ENCODE measurements around the gene DUSP16.

DUSP16 gene

GRCh38 chr12:12546314-12546772 lies 16.3 kb downstream of the DUSP16 start:
- DNase-seq, result no peak
- H3K36me3 ChIP-seq (replicated peaks), result no peaks in the 10 kb centered on the region
- H3K4me3 ChIP-seq (ENCODE audit: low read depth, low read length), result no peak overlapping the region
- in situ Hi-C loops (cut with HindIII; ENCODE audit: low pct_ligation_motif_present, low sequenced_read_pairs), result no loop called here
- H3K27me3 ChIP-seq (replicated peaks), result no peaks in the 10 kb centered on the region
- no peak for TF ChIP-seq CTCF (IDR thresholded peaks at IDR 0.05; ENCODE audit: low read depth, low read length, missing control alignments)
- H3K27ac ChIP-seq, result no peak overlapping the region

- no peak for TF ChIP-seq CTCF (IDR thresholded peaks at IDR 0.05; ENCODE audit: low read depth, low read length, missing control alignments)
- H3K36me3 ChIP-seq (replicated peaks), result no peaks in the 10 kb centered on the region
- in situ Hi-C loops (cut with HindIII; ENCODE audit: low pct_ligation_motif_present, low sequenced_read_pairs), result no loop called here
- H3K27ac ChIP-seq, result no peak overlapping the region
- DNase-seq, result no peak
- H3K4me3 ChIP-seq (ENCODE audit: low read depth, low read length), result no peak overlapping the region
- no peaks in the 10 kb centered on the region for H3K27me3 ChIP-seq (replicated peaks)
Observed at GRCh38 chr12:12543959-12544358, 18.7 kb downstream of the DUSP16 start.

GRCh38 chr12:12542964-12543363 lies 19.7 kb downstream of the DUSP16 start:
- in situ Hi-C loops (cut with HindIII; ENCODE audit: low pct_ligation_motif_present, low sequenced_read_pairs), result no loop called here
- DNase-seq, result no peak
- H3K4me3 ChIP-seq (ENCODE audit: low read depth, low read length), result no peak overlapping the region
- no peak for TF ChIP-seq CTCF (IDR thresholded peaks at IDR 0.05; ENCODE audit: low read depth, low read length, missing control alignments)
- no peaks in the 10 kb centered on the region for H3K36me3 ChIP-seq (replicated peaks)
- no peak overlapping the region for H3K27ac ChIP-seq
- no peaks in the 10 kb centered on the region for H3K27me3 ChIP-seq (replicated peaks)

- no peaks in the 10 kb centered on the region for H3K36me3 ChIP-seq (replicated peaks)
- H3K27me3 ChIP-seq (replicated peaks), result no peaks in the 10 kb centered on the region
- H3K4me3 ChIP-seq (ENCODE audit: low read depth, low read length), result no peak overlapping the region
- no peak for TF ChIP-seq CTCF (IDR thresholded peaks at IDR 0.05; ENCODE audit: low read depth, low read length, missing control alignments)
- no peak for DNase-seq
- H3K27ac ChIP-seq, result no peak overlapping the region
- in situ Hi-C loops (cut with HindIII; ENCODE audit: low pct_ligation_motif_present, low sequenced_read_pairs), result no loop called here
Observed at GRCh38 chr12:12542286-12542685, 20.4 kb downstream of the DUSP16 start.

GRCh38 chr12:12541782-12542181 lies 20.9 kb downstream of the DUSP16 start:
- Histone ChIP-seq H3K36me3 (replicated peaks) (no peaks in the 10 kb centered on the region), H3K27ac (no peak overlapping the region), H3K4me3 (ENCODE audit: low read depth, low read length) (no peak overlapping the region), H3K27me3 (replicated peaks) (no peaks in the 10 kb centered on the region)
- no peak for DNase-seq
- in situ Hi-C loops (cut with HindIII; ENCODE audit: low pct_ligation_motif_present, low sequenced_read_pairs), result no loop called here
- no peak for TF ChIP-seq CTCF (IDR thresholded peaks at IDR 0.05; ENCODE audit: low read depth, low read length, missing control alignments)

GRCh38 chr12:12540261-12541013 lies 22.2 kb downstream of the DUSP16 start:
- Histone ChIP-seq H3K4me3 (ENCODE audit: low read depth, low read length) (no peak overlapping the region), H3K36me3 (replicated peaks) (no peaks in the 10 kb centered on the region), H3K27me3 (replicated peaks) (no peaks in the 10 kb centered on the region), H3K27ac (no peak overlapping the region)
- in situ Hi-C loops (cut with HindIII; ENCODE audit: low pct_ligation_motif_present, low sequenced_read_pairs), result no loop called here
- no peak for DNase-seq
- no peak for TF ChIP-seq CTCF (IDR thresholded peaks at IDR 0.05; ENCODE audit: low read depth, low read length, missing control alignments)
